Activated CD4-positive, alpha-beta T cell treated with anti-CD3 and anti-CD28 coated beads for 36 hours (primary cell): Measurements from ENCODE around the gene SBNO1. TPM values are rescaled to one million over a fixed set of nuclear protein-coding genes. Genes with fewer than 3 reads are reported as not detected.
"Not testable (repeated sequence)": the region's sequence is repeated elsewhere in the genome, so short reads cannot be mapped to it uniquely, and the experiment has no call there.

ENCODE experiments used
- ATAC-seq: fragments of 200-7000 bp; cut with Tn5 transposase; one replicate; pipeline ENCODE4 v1.10.0; 2021; ENCODE audit warnings: mild to moderate bottlenecking, moderate library complexity
- CTCF ChIA-PET: fragments of 350-600 bp; sonication (Branson Sonifier 250); formaldehyde crosslinking; loops from one replicate; lab custom pipeline; 2021; ENCODE audit warnings: antibody characterized with exemption; lab: Charles Lee
- POLR2A ChIA-PET: fragments of 350-600 bp; sonication (Branson Sonifier 250); formaldehyde crosslinking; loops from one replicate; lab custom pipeline; 2021; ENCODE audit warnings: antibody characterized with exemption, inconsistent platforms; lab: Charles Lee
- DNase-seq: peaks from one replicate; pipeline ENCODE4 v3.0.0-alpha.2; 2020
- H3K27ac Mint-ChIP-seq: one replicate; pipeline ENCODE4 v1.8.0; 2021; ENCODE audit warnings: mixed read lengths
- H3K27me3 Mint-ChIP-seq: one replicate; pipeline ENCODE4 v1.8.0; 2021; ENCODE audit warnings: mixed read lengths
- H3K36me3 Mint-ChIP-seq: one replicate; pipeline ENCODE4 v1.8.0; 2021; ENCODE audit warnings: low read depth, mixed read lengths
- H3K4me1 Mint-ChIP-seq: one replicate; pipeline ENCODE4 v1.8.0; 2021; ENCODE audit warnings: mixed read lengths
- H3K4me3 Mint-ChIP-seq: one replicate; pipeline ENCODE4 v1.8.0; 2021; ENCODE audit warnings: mild to moderate bottlenecking, moderate library complexity, mixed read lengths
- H3K9me3 Mint-ChIP-seq: one replicate; pipeline ENCODE4 v1.8.0; 2021; ENCODE audit warnings: low read depth, mixed read lengths
- intact Hi-C, 2 experiments: fragments of 100-400 bp; cut with DNase I in 1 of 2; cut with micrococcal nuclease in 1 of 2; formaldehyde crosslinking; loops; one replicate each; pipeline versions ENCODE4 v1.14.2 to v1.15.1; 2022 to 2024; cut with DNase I, micrococcal nuclease
- total RNA-seq, 2 experiments: library from RNA; stranded (reverse); gene quantifications; one replicate each; pipeline ENCODE4 v1.2.3, GENCODE V29; 2021

The SBNO1 gene
- total RNA-seq, 2 experiments from 2014 or later, result 49.6 to 51.1 TPM

- no peaks in the 10 kb centered on the region for H3K9me3 Mint-ChIP-seq
- no peaks in the 10 kb centered on the region for H3K27me3 Mint-ChIP-seq
- intact Hi-C loops, result no loop called here
- H3K4me1 Mint-ChIP-seq, result peaks cover 12% of the 10 kb centered on the region
- ChIA-PET CTCF (interaction anchor here (0.7 kb wide), 1 partner anchor 40 kb away, joined by 7 read pairs; no protein-coding TSS in a partner anchor), POLR2A (no interaction called here)
- DNase-seq (no peak), ATAC-seq (no peak)
- H3K27ac Mint-ChIP-seq, result no peak overlapping the region
- H3K4me3 Mint-ChIP-seq, result no peak overlapping the region
- peaks cover 18% of the 10 kb centered on the region for H3K36me3 Mint-ChIP-seq
Observed at GRCh38 chr12:123263196-123263817, 101.3 kb downstream of the SBNO1 start.

DNA sequence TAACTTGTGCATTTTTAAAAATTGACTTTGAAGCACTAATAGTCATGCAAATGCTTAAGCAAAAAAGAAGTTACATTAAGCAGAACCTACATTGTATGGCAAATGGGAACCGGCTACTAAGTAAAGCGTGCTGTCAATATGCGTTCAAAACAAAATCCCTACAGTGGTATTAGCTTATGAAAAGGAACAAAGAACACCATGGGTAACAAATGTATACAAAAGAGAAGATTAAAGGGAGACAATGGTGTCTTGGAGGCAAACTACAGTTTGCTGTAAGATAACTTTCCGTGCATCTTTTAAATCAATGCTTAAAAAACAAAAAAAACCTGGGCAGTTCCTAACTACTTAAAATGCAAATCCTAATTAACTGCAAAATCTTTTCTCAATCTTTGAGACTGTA lies 103.5 kb downstream of the SBNO1 start:
- no peaks in the 10 kb centered on the region for H3K27me3 Mint-ChIP-seq
- H3K36me3 Mint-ChIP-seq, result peaks cover 28% of the 10 kb centered on the region
- no peak overlapping the region for H3K4me3 Mint-ChIP-seq
- ChIA-PET POLR2A (no interaction called here), CTCF (interaction anchor here (1.3 kb wide), 1 partner anchor 22 kb away, joined by 3 read pairs; no protein-coding TSS in a partner anchor)
- H3K4me1 Mint-ChIP-seq, result peaks cover 10% of the 10 kb centered on the region
- DNase-seq (no peak), ATAC-seq (no peak)
- H3K27ac Mint-ChIP-seq, result no peak overlapping the region
- H3K9me3 Mint-ChIP-seq, result no peaks in the 10 kb centered on the region
- intact Hi-C loops, result no loop called here

DNA sequence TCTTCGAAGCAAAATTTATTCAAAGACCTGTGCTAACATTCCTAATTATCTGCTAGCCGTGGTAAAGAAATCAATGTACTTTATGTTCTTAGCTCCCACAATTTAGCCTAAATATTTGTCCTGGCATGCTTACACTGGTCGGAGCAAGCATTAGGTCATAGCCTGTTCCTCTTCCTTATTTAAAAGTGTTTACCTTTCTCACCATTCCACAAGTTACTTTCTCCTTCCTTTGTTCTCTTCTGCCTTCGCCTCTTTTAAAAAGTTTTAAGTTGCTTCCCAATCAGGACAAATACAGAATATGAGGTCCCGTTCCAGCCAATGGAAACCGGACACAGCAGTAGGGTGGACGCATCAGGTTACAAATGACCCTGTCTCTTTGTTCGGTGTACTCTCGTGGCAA lies 104.6 kb downstream of the SBNO1 start:
- H3K27ac Mint-ChIP-seq, result no peak overlapping the region
- ATAC-seq (no peak), DNase-seq (no peak)
- H3K36me3 Mint-ChIP-seq, result peaks cover 36% of the 10 kb centered on the region
- no peaks in the 10 kb centered on the region for H3K9me3 Mint-ChIP-seq
- POLR2A ChIA-PET, result interaction anchor here (0.7 kb wide), 1 partner anchor 35 kb away, joined by 3 read pairs; no protein-coding TSS in a partner anchor
- CTCF ChIA-PET, result no interaction called here
- H3K4me3 Mint-ChIP-seq, result no peak overlapping the region
- H3K27me3 Mint-ChIP-seq, result no peaks in the 10 kb centered on the region
- H3K4me1 Mint-ChIP-seq, result peaks cover 13% of the 10 kb centered on the region
- intact Hi-C loops, result no loop called here

DNA sequence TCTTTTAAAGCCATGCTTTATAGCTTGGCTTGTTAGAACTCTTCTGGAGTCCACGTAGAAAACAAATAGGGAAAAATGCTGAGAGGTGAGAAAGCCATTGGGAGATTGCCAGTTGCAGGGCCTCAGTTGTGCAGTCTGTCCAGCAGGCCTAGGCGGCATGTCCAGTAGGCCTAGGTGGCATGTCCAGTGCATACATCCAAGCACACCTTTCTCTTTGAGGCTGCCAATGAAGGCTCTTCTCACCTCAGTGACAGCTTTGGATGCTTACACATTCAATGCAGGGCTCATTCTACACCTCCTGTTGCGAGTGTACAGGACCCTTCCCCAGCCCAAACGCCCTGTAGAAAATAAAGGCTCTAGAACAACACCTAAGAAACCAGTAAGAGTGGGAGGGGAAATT lies 106.1 kb downstream of the SBNO1 start:
- Mint-ChIP-seq H3K9me3 (no peaks in the 10 kb centered on the region), H3K4me3 (no peak overlapping the region), H3K4me1 (peaks cover 26% of the 10 kb centered on the region), H3K27ac (no peak overlapping the region), H3K36me3 (peaks cover 38% of the 10 kb centered on the region), H3K27me3 (no peaks in the 10 kb centered on the region)
- ATAC-seq (no peak), DNase-seq (no peak)
- CTCF ChIA-PET, result interaction anchor here (1.3 kb wide), 2 partner anchors 17 to 21 kb away, joined by 4 to 5 read pairs; no protein-coding TSS in a partner anchor
- POLR2A ChIA-PET, result interaction anchor here (0.6 kb wide), 1 partner anchor 424 kb away, joined by 3 read pairs; no protein-coding TSS in a partner anchor
- intact Hi-C loops, result no loop called here

DNA sequence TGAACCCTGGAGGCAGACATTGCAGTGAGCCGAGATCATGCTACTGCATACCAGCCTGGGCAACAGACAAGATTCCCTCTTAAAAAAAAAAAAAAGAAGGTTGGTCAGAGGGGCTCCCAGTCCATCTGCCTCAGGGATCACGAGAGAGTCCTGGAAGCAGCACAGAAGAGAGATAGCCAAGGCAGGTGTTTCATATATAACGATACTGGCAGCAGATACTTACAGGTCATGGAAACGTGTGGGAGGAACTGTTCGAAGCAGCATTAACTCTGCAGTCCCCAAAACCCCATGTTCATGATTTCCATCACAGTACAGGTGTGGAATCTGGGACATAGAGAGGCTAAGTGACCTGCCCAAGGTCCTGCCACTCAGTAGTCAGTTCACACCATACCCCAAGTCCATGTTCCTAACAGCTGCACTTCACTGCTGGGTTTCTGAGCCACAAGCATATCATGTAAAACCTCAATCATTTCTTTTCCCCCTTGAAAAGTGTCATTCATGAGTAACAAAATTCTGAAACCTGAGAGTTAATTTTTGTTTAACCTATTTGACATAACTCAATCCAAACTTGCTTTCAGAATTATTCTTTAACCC lies 109.7 kb downstream of the SBNO1 start:
- DNase-seq (no peak), ATAC-seq (peak; percentile 70)
- ChIA-PET CTCF (interaction anchor here (0.7 to 2.0 kb wide), 2 partner anchors 17 to 28 kb away, joined by 4 read pairs; no protein-coding TSS in a partner anchor), POLR2A (no interaction called here)
- peak overlapping the region; percentile 74 for H3K27ac Mint-ChIP-seq
- H3K9me3 Mint-ChIP-seq, result no peaks in the 10 kb centered on the region
- intact Hi-C loops, result no loop called here
- peaks cover 34% of the 10 kb centered on the region for H3K36me3 Mint-ChIP-seq
- no peaks in the 10 kb centered on the region for H3K27me3 Mint-ChIP-seq
- H3K4me3 Mint-ChIP-seq, result no peak overlapping the region
- peaks cover 46% of the 10 kb centered on the region for H3K4me1 Mint-ChIP-seq

DNA sequence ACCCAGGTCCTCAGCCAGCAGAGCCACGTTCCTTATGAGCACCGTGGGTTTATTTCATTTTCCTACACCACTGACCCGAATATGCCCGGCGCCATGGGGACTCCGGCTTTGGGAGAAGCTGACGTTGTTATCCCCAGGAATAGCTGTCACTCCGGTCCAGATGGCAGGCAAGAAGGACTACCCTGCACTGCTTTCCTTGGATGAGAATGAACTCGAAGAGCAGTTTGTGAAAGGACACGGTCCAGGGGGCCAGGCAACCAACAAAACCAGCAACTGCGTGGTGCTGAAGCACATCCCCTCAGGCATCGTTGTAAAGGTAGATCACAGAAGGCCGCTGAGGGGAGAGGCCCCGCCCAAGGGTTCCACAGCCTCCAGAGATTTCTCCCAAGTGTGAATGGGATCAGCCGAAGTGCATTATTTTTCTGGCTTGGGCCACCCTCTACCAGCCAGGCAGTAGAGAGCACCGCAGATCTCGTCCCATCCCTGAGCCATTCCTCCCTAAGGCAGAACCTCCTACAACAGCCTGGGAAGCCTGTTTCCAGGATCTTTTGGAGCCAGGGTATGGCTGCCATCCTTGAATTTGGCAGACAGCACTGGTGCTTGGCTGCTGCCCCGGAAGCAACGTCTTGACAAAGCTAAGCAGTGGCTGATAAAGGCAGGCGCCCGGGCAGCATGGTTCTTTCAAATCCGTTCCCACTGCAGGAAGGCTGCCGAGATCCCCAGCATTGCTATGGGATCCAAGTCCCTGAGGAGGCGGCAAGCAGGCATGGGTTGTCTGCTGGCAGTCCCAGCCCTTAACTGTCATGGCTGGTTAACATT lies 110.8 kb downstream of the SBNO1 start:
- ATAC-seq (no peak), DNase-seq (peak; percentile 3)
- intact Hi-C loops, result no loop called here
- Mint-ChIP-seq H3K36me3 (peaks cover 36% of the 10 kb centered on the region), H3K27ac (peak overlapping the region; percentile 31), H3K4me1 (peaks cover 45% of the 10 kb centered on the region), H3K4me3 (no peak overlapping the region), H3K9me3 (no peaks in the 10 kb centered on the region), H3K27me3 (no peaks in the 10 kb centered on the region)
- ChIA-PET POLR2A (no interaction called here), CTCF (interaction anchor here (0.7 to 2.0 kb wide), 4 partner anchors 11 to 389 kb away, joined by 3 to 4 read pairs (median 3); partner anchors contain the start of gene MPHOSPH9)

GRCh38 chr12:123252365-123252764 lies 112.3 kb downstream of the SBNO1 start:
- peak; percentile 2 for DNase-seq
- H3K27me3 Mint-ChIP-seq, H3K4me3 Mint-ChIP-seq, H3K9me3 Mint-ChIP-seq, H3K27ac Mint-ChIP-seq, ATAC-seq, intact Hi-C loops: not testable (repeated sequence)
- ChIA-PET CTCF (interaction anchor here (0.6 to 0.7 kb wide), 3 partner anchors 11 to 996 kb away, joined by 3 read pairs; no protein-coding TSS in a partner anchor), POLR2A (interaction anchor here (0.7 kb wide), 1 partner anchor 197 kb away, joined by 3 read pairs; no protein-coding TSS in a partner anchor)
- Mint-ChIP-seq H3K4me1 (peaks cover 51% of the 10 kb centered on the region), H3K36me3 (peaks cover 48% of the 10 kb centered on the region)

DNA sequence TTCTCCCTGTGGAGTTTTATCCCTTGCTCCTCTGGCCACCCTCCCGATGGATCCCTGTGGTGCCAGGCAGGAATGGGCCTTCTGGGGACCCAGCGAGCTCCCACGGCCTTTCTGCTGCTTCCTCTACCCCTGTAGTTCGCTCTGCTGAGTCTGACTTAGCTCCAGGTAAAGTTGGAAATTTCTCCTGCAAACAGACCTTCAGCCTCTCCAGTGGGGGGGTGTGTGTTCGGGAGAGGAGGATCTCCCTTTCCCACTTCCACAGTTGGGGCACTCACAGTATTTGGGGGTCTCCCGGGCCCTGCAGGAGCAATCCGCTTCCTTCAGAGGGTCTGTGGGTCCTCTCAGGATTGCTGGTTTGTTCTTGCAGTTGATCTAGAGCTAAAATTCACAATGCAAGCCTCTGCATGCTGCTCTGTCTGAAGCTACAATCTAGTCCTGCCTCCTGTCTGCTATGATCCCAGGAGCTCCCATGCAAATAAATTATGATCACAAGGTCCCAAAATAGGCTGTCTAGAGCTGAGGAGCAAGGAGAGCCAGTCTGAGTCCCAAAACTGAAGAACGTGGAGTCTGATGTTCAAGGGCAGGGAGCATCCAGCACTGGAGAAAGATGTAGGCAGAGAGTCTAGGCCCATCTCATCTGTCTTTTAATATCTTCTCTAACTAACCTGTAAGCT lies 113.1 kb downstream of the SBNO1 start:
- H3K4me3 Mint-ChIP-seq, result no peak overlapping the region
- H3K9me3 Mint-ChIP-seq, result no peaks in the 10 kb centered on the region
- intact Hi-C loops, result no loop called here
- ATAC-seq (no peak), DNase-seq (peak; percentile 0)
- H3K27me3 Mint-ChIP-seq, result no peaks in the 10 kb centered on the region
- CTCF ChIA-PET, result interaction anchor here (0.6 to 1.4 kb wide), 6 partner anchors 9 to 378 kb away, joined by 3 to 4 read pairs (median 3); no protein-coding TSS in a partner anchor
- POLR2A ChIA-PET, result interaction anchor here (0.6 to 0.7 kb wide), 2 partner anchors 14 to 197 kb away, joined by 3 read pairs; no protein-coding TSS in a partner anchor
- H3K4me1 Mint-ChIP-seq, result peaks cover 56% of the 10 kb centered on the region
- H3K27ac Mint-ChIP-seq, result peak overlapping the region; percentile 72
- peaks cover 47% of the 10 kb centered on the region for H3K36me3 Mint-ChIP-seq

GRCh38 chr12:123250471-123251383 lies 113.9 kb downstream of the SBNO1 start:
- CTCF ChIA-PET, result interaction anchor here (0.6 to 1.4 kb wide), 4 partner anchors 8 to 379 kb away, joined by 3 to 4 read pairs (median 4); no protein-coding TSS in a partner anchor
- no peaks in the 10 kb centered on the region for H3K9me3 Mint-ChIP-seq
- intact Hi-C loops, result no loop called here
- DNase-seq, result peak; percentile 4
- H3K27me3 Mint-ChIP-seq, result no peaks in the 10 kb centered on the region
- H3K4me3 Mint-ChIP-seq, result no peak overlapping the region
- peaks cover 42% of the 10 kb centered on the region for H3K36me3 Mint-ChIP-seq
- H3K27ac Mint-ChIP-seq, result peak overlapping the region; percentile 72
- peaks cover 63% of the 10 kb centered on the region for H3K4me1 Mint-ChIP-seq
- POLR2A ChIA-PET, result interaction anchor here (0.6 kb wide), 1 partner anchor 13 kb away, joined by 3 read pairs; no protein-coding TSS in a partner anchor
- no peak for ATAC-seq
